Neuronal stem cell (in vitro differentiated cells): ENCODE data around the gene SUN1.
A peak's percentile ranks its signal among the peaks of the same experiment; 100 is the strongest.

ENCODE experiments used
- DNase-seq: peaks from one replicate; pipeline ENCODE4 v3.0.0-alpha.2; 2013; ENCODE audit warnings: low spot score
- H2AFZ ChIP-seq: one replicate; pipeline ENCODE4 v1.6.1; 2013; ENCODE audit warnings: mild to moderate bottlenecking, low read length, inconsistent platforms
- H2AK5ac ChIP-seq: 2 replicates; pipeline ENCODE4 v1.6.1; 2013; ENCODE audit warnings: low read depth, mild to moderate bottlenecking, inconsistent platforms, low read length, moderate library complexity, mixed read lengths
- H2BK120ac ChIP-seq: 2 replicates; pipeline ENCODE4 v1.6.1; 2013; ENCODE audit warnings: low read depth, mild to moderate bottlenecking, inconsistent platforms, low read length, moderate library complexity, mixed read lengths
- H2BK12ac ChIP-seq: one replicate; pipeline ENCODE4 v1.6.1; 2013; ENCODE audit warnings: low read length, inconsistent platforms
- H2BK15ac ChIP-seq: 2 replicates; pipeline ENCODE4 v1.6.1; 2013; ENCODE audit warnings: mild to moderate bottlenecking, low read length, inconsistent platforms, mixed read lengths
- H2BK5ac ChIP-seq: one replicate; pipeline ENCODE4 v1.6.1; 2013; ENCODE audit warnings: inconsistent platforms, mild to moderate bottlenecking, low read length, moderate library complexity
- H3K14ac ChIP-seq: one replicate; pipeline ENCODE4 v1.6.1; 2013; ENCODE audit warnings: low read length, inconsistent platforms
- H3K18ac ChIP-seq: 2 replicates; pipeline ENCODE4 v1.6.1; 2013; ENCODE audit warnings: low read length, inconsistent platforms
- H3K23ac ChIP-seq: 2 replicates; pipeline ENCODE4 v1.6.1; 2013; ENCODE audit warnings: low read depth, mild to moderate bottlenecking, mixed read lengths, low read length, inconsistent platforms; ENCODE audit not compliant: poor library complexity
- H3K27ac ChIP-seq: replicated peaks from 3 replicates; pipeline ENCODE4 v1.5.1; 2013; ENCODE audit warnings: low read length, inconsistent platforms
- H3K27me3 ChIP-seq, 3 experiments: 2 replicates each; pipeline ENCODE4 v1.6.1; 2013; ENCODE audit warnings: low read length in 3 of 3, mild to moderate bottlenecking in 2 of 3, inconsistent platforms in 1 of 3, low read depth in 1 of 3, mixed read lengths in 1 of 3, moderate library complexity in 1 of 3; ENCODE audit not compliant: control insufficient read depth in 3 of 3, insufficient read depth in 3 of 3
- H3K36me3 ChIP-seq, 2 donors: replicated peaks in 1 of 2; 2 replicates each; pipeline ENCODE4 v1.6.1; 2013; ENCODE audit warnings: low read length in 2 of 2; ENCODE audit not compliant: control insufficient read depth in 2 of 2, insufficient read depth in 2 of 2
- H3K4ac ChIP-seq: 2 replicates; pipeline ENCODE4 v1.6.1; 2013; ENCODE audit warnings: inconsistent platforms, mild to moderate bottlenecking, low read length, moderate library complexity
- H3K4me1 ChIP-seq, 2 donors: 1 replicate in 1 of 2; 2 replicates in 1 of 2; pipeline ENCODE4 v1.6.1; 2013; ENCODE audit warnings: low read length in 2 of 2, low read depth in 1 of 2; ENCODE audit not compliant: control insufficient read depth in 2 of 2, insufficient read depth in 1 of 2
- H3K4me2 ChIP-seq: one replicate; pipeline ENCODE4 v1.6.1; 2013; ENCODE audit warnings: mild to moderate bottlenecking, low read length, inconsistent platforms; ENCODE audit not compliant: insufficient read depth, poor library complexity, severe bottlenecking
- H3K4me3 ChIP-seq, 2 donors: 2 replicates each; pipeline ENCODE4 v1.5.1; 2013; ENCODE audit warnings: low read length in 2 of 2, mild to moderate bottlenecking in 2 of 2, inconsistent platforms in 1 of 2, moderate library complexity in 1 of 2
- H3K79me1 ChIP-seq: one replicate; pipeline ENCODE4 v1.6.1; 2013; ENCODE audit warnings: low read depth, mild to moderate bottlenecking, inconsistent platforms, low read length, moderate library complexity
- H3K9ac ChIP-seq: one replicate; pipeline ENCODE4 v1.6.1; 2013; ENCODE audit warnings: mild to moderate bottlenecking, low read depth, low read length, inconsistent platforms; ENCODE audit not compliant: poor library complexity
- H3K9me3 ChIP-seq, 2 donors: replicated peaks in 1 of 2; 2 replicates each; pipeline versions ENCODE3 to v1.6.1; 2013; ENCODE audit warnings: low read length in 2 of 2, mild to moderate bottlenecking in 2 of 2, inconsistent platforms in 1 of 2, low read depth in 1 of 2, mixed read lengths in 1 of 2, moderate library complexity in 1 of 2; ENCODE audit not compliant: control insufficient read depth in 2 of 2, insufficient read depth in 1 of 2
- H4K8ac ChIP-seq: one replicate; pipeline ENCODE4 v1.6.1; 2013; ENCODE audit warnings: low read depth, mild to moderate bottlenecking, inconsistent platforms, low read length, moderate library complexity
- H4K91ac ChIP-seq: one replicate; pipeline ENCODE4 v1.6.1; 2013; ENCODE audit warnings: low read length, low read depth, mild to moderate bottlenecking, inconsistent platforms; ENCODE audit not compliant: poor library complexity
- whole genome bisulfite sequencing, 2 donors: extraction: QIAGEN DNeasy Blood & Tissue Kit; methylation state at CpG; one replicate each; pipeline ENCODE4 v1.1.7; 2013; ENCODE audit warnings: missing lambda C conversion rate in 2 of 2, mixed read lengths in 1 of 2; ENCODE audit not compliant: insufficient read length in 2 of 2, insufficient replicate concordance in 1 of 2; ENCODE audit errors: extremely low coverage in 2 of 2; 5-methylcytosine and 5-hydroxymethylcytosine counted together

SUN1 gene

GRCh38 chr7:856444-857095 is 24.3 kb downstream of the SUN1 start:
- Histone ChIP-seq H3K4me3 (no peak overlapping the region), H2BK120ac (no peak overlapping the region), H2AK5ac (no peak overlapping the region), H3K4me1 (no peaks in the 10 kb centered on the region), H2BK5ac (peak overlapping the region; percentile 63), H3K9ac (no peak overlapping the region), H3K9me3 (no peaks in the 10 kb centered on the region), H3K27me3 (no peaks in the 10 kb centered on the region), H4K8ac (peak overlapping the region; percentile 25), H3K36me3 (peaks cover 67 to 98% of the 10 kb centered on the region in 2 donors), H2BK15ac (no peak overlapping the region), H3K79me1 (peaks cover 4% of the 10 kb centered on the region), H3K14ac (no peak overlapping the region), H3K27ac (no peak overlapping the region), H2BK12ac (no peak overlapping the region), H3K23ac (peak overlapping the region; percentile 40), H3K4ac (no peak overlapping the region), H4K91ac (no peak overlapping the region), H2AFZ (no peak overlapping the region), H3K4me2 (no peak overlapping the region), H3K18ac (no peak overlapping the region)
- DNase-seq, result no peak
- WGBS, 2 donors, result no CpG with 5 or more reads among the region's 30 CpGs

- Histone ChIP-seq H2AK5ac (no peak overlapping the region), H2BK12ac (no peak overlapping the region), H3K18ac (no peak overlapping the region), H3K4me3 (peak overlapping the region in 1 of 2 donors; percentile 11), H3K9ac (peak overlapping the region; percentile 36), H3K14ac (peak overlapping the region; percentile 12), H3K4me1 (no peaks in the 10 kb centered on the region), H3K79me1 (peaks cover 4% of the 10 kb centered on the region), H3K23ac (peak overlapping the region; percentile 35), H2BK5ac (no peak overlapping the region), H3K27me3 (no peaks in the 10 kb centered on the region), H4K8ac (no peak overlapping the region), H3K27ac (no peak overlapping the region), H2BK120ac (no peak overlapping the region), H3K9me3 (no peaks in the 10 kb centered on the region), H2AFZ (no peak overlapping the region), H3K4me2 (no peak overlapping the region), H2BK15ac (no peak overlapping the region), H4K91ac (no peak overlapping the region), H3K4ac (no peak overlapping the region), H3K36me3 (peaks cover 67 to 98% of the 10 kb centered on the region in 2 donors)
- no CpG with 5 or more reads among the region's 9 CpGs for WGBS, 2 donors
- DNase-seq, result no peak
Measured at GRCh38 chr7:857661-858060, 25.4 kb downstream of the SUN1 start.

DNA sequence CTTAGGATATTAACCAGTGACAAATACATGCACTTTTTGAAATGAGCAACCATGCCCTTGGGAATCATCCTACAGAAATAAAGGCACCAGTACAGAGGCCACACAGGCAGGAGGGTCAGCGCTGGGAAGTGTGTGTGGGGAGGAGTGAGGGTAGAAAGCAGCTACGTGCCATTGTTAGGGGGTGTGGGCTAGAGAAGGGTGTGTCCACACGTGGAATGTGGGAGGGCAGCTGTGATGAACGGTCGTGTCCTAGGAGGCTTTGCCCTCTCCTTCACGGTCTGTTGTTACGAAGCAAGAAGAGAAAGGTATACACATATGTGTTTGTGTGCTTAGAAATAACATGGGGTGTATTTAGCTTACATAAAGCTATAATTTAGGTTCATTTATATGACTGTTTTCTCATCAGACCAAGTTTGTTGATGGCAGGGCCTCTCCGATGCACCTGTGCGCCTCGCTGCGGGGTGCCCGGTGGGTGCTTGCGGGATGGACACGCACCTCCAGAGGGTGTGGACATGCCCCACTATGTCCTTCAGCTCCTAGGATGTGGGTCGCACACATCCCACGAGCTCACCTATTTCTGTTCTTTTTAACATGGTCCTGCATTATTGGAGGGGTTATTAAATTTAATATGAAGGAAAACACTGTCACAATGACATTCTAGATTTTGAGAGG is 27.2 kb downstream of the SUN1 start:
- Histone ChIP-seq H3K23ac (peak overlapping the region; percentile 67), H3K36me3 (peaks cover 50 to 95% of the 10 kb centered on the region in 2 donors), H3K18ac (no peak overlapping the region), H3K79me1 (peaks cover 4% of the 10 kb centered on the region), H2BK120ac (no peak overlapping the region), H2AK5ac (no peak overlapping the region), H3K9ac (no peak overlapping the region), H4K8ac (peak overlapping the region; percentile 30), H2BK5ac (no peak overlapping the region), H3K4me3 (peak overlapping the region in 1 of 2 donors; percentile 41), H4K91ac (no peak overlapping the region), H3K9me3 (no peaks in the 10 kb centered on the region), H3K4ac (no peak overlapping the region), H3K27me3 (no peaks in the 10 kb centered on the region), H2BK15ac (no peak overlapping the region), H2BK12ac (no peak overlapping the region), H3K14ac (no peak overlapping the region), H2AFZ (no peak overlapping the region), H3K27ac (no peak overlapping the region), H3K4me2 (no peak overlapping the region), H3K4me1 (no peaks in the 10 kb centered on the region)
- no peak for DNase-seq
- WGBS, 2 donors, result no CpG with 5 or more reads among the region's 16 CpGs

DNA sequence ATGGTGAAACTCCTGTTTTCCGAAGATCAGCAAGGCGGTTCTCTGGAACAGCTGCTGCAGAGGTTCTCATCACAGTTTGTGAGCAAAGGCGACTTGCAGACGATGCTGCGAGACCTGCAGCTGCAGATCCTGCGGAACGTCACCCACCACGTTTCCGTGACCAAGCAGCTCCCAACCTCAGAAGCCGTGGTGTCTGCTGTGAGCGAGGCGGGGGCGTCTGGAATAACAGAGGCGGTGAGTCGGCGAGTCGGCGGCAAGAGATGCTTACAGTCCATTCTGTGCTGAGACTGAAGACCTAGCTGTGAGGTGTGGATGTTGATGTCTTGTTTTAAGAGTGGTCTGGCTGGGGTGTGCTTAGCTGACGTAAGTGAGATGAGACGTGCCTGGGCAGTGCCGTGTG is 27.9 kb downstream of the SUN1 start:
- H2AK5ac ChIP-seq, result no peak overlapping the region
- no peak overlapping the region for H3K18ac ChIP-seq
- no peak overlapping the region for H2BK15ac ChIP-seq
- H3K4me3 ChIP-seq, result no peak overlapping the region
- H3K14ac ChIP-seq, result no peak overlapping the region
- H3K23ac ChIP-seq, result no peak overlapping the region
- H3K36me3 ChIP-seq, result peaks cover 48 to 94% of the 10 kb centered on the region in 2 donors
- no peak overlapping the region for H3K27ac ChIP-seq
- no peak for DNase-seq
- no peak overlapping the region for H3K9ac ChIP-seq
- peaks cover 4% of the 10 kb centered on the region for H3K79me1 ChIP-seq
- H3K4me2 ChIP-seq, result no peak overlapping the region
- H2BK5ac ChIP-seq, result no peak overlapping the region
- H4K8ac ChIP-seq, result no peak overlapping the region
- no peak overlapping the region for H2BK120ac ChIP-seq
- no CpG with 5 or more reads among the region's 21 CpGs for WGBS, 2 donors
- H3K4me1 ChIP-seq, result no peaks in the 10 kb centered on the region
- H4K91ac ChIP-seq, result no peak overlapping the region
- no peaks in the 10 kb centered on the region for H3K9me3 ChIP-seq
- no peaks in the 10 kb centered on the region for H3K27me3 ChIP-seq
- no peak overlapping the region for H2BK12ac ChIP-seq
- H2AFZ ChIP-seq, result no peak overlapping the region
- H3K4ac ChIP-seq, result no peak overlapping the region
